Mucosa of gallbladder (tissue), 1 donor: ENCODE data around the gene MATN4. TPM values are rescaled to one million over a fixed set of nuclear protein-coding genes. Genes with fewer than 3 reads are reported as not detected.

Experiments
- DNase-seq: peaks from one replicate; pipeline ENCODE4 v3.0.0-alpha.2; 2020; ENCODE audit warnings: low spot score
- total RNA-seq: library from RNA; stranded (reverse); gene quantifications from one replicate; pipeline ENCODE4 v1.2.1, GENCODE V29; 2021
- donor health status: DM: no; HTN: no; CAD: no.

The MATN4 gene
- total RNA-seq, 1 donor from 2014 or later, result 0.09 TPM

GRCh38 chr20:45248609-45249008 lies 59.5 kb downstream of the MATN4 start:
- no peak for DNase-seq

GRCh38 chr20:45247865-45248264 lies 60.2 kb downstream of the MATN4 start:
- no peak for DNase-seq

- DNase-seq, result no peak
Observed at GRCh38 chr20:45246109-45246508, 62.0 kb downstream of the MATN4 start.

Other genes starting within 250 kb of the MATN4 start
- gene KCNS1, start 207.2 kb downstream of the MATN4 start, total RNA-seq, result 11.2 TPM
- not detected for gene WFDC5, start 193.1 kb downstream of the MATN4 start, total RNA-seq
- gene WFDC12, start 183.8 kb downstream of the MATN4 start, total RNA-seq, result not detected
- not detected for gene PI3, start 133.4 kb downstream of the MATN4 start, total RNA-seq
- 1.1 TPM for gene SEMG1, start 101.3 kb downstream of the MATN4 start, total RNA-seq
- not detected for gene SEMG2, start 86.9 kb downstream of the MATN4 start, total RNA-seq
- gene SLPI, start 53.7 kb downstream of the MATN4 start, total RNA-seq, result 548 TPM
- gene RBPJL, start 1.5 kb downstream of the MATN4 start, total RNA-seq, result 0.26 TPM
- gene SDC4, start 40.1 kb upstream of the MATN4 start, total RNA-seq, result 118 TPM
- gene SYS1, start 54.9 kb upstream of the MATN4 start, total RNA-seq, result 41.3 TPM
- not detected for gene TP53TG5, start 70.0 kb upstream of the MATN4 start, total RNA-seq
- gene DBNDD2, start 100.0 kb upstream of the MATN4 start, total RNA-seq, result 48.0 TPM
- gene PIGT, start 107.8 kb upstream of the MATN4 start, total RNA-seq, result 98.3 TPM
- 144 TPM for gene WFDC2, start 161.5 kb upstream of the MATN4 start, total RNA-seq
- gene SPINT3, start 207.3 kb upstream of the MATN4 start, total RNA-seq, result not detected
- gene WFDC6, start 231.2 kb upstream of the MATN4 start, total RNA-seq, result not detected
- gene EPPIN, start 239.1 kb upstream of the MATN4 start, total RNA-seq, result not detected